Parathyroid adenoma (tissue), 2 donors: ENCODE results near the gene DYSF.
A peak's percentile ranks its signal among the peaks of the same experiment; 100 is the strongest.
"Not testable (repeated sequence)": the region's sequence is repeated elsewhere in the genome, so short reads cannot be mapped to it uniquely, and the experiment has no call there.

Experiments
- H2AFZ ChIP-seq: fragments of 300-600 bp; sonication (generic); one replicate; pipeline ENCODE4 v1.7.0; 2017; ENCODE audit warnings: antibody characterized with exemption, mild to moderate bottlenecking
- H3K27ac ChIP-seq: fragments of 300-600 bp; sonication (generic); one replicate; pipeline ENCODE4 v1.7.0; 2017
- H3K27me3 ChIP-seq: fragments of 300-600 bp; sonication (generic); one replicate; pipeline ENCODE4 v1.7.0; 2017; ENCODE audit warnings: low read length; ENCODE audit not compliant: control insufficient read depth, insufficient read depth
- H3K36me3 ChIP-seq: fragments of 300-600 bp; sonication (generic); one replicate; pipeline ENCODE4 v1.7.0; 2017; ENCODE audit warnings: low read length; ENCODE audit not compliant: control insufficient read depth, insufficient read depth
- H3K4me1 ChIP-seq: fragments of 300-600 bp; sonication (generic); one replicate; pipeline ENCODE4 v1.7.0; 2017; ENCODE audit warnings: control low read depth
- H3K4me2 ChIP-seq: fragments of 300-600 bp; sonication (generic); one replicate; pipeline ENCODE4 v1.7.0; 2017; ENCODE audit warnings: low read length
- H3K4me3 ChIP-seq: fragments of 300-600 bp; sonication (generic); one replicate; pipeline ENCODE4 v1.7.0; 2017; ENCODE audit warnings: low read depth, low read length
- H3K79me2 ChIP-seq: fragments of 300-600 bp; sonication (generic); one replicate; pipeline ENCODE4 v1.7.0; 2017; ENCODE audit warnings: control low read depth
- H3K9ac ChIP-seq: fragments of 300-600 bp; sonication (generic); one replicate; pipeline ENCODE4 v1.7.0; 2017; ENCODE audit warnings: mild to moderate bottlenecking
- H3K9me3 ChIP-seq: fragments of 300-600 bp; sonication (generic); one replicate; pipeline ENCODE4 v1.7.0; 2017; ENCODE audit warnings: low read length; ENCODE audit not compliant: control insufficient read depth
- TF ChIP-seq, protein P1 (sequence below): fragments of 300-600 bp; sonication (generic); IDR thresholded peaks from one replicate; pipeline ENCODE4 v1.7.0; 2017; ENCODE audit warnings: antibody characterized with exemption, mild to moderate bottlenecking
- donor health status: primary hyperparathyroidism.

DYSF gene

DNA sequence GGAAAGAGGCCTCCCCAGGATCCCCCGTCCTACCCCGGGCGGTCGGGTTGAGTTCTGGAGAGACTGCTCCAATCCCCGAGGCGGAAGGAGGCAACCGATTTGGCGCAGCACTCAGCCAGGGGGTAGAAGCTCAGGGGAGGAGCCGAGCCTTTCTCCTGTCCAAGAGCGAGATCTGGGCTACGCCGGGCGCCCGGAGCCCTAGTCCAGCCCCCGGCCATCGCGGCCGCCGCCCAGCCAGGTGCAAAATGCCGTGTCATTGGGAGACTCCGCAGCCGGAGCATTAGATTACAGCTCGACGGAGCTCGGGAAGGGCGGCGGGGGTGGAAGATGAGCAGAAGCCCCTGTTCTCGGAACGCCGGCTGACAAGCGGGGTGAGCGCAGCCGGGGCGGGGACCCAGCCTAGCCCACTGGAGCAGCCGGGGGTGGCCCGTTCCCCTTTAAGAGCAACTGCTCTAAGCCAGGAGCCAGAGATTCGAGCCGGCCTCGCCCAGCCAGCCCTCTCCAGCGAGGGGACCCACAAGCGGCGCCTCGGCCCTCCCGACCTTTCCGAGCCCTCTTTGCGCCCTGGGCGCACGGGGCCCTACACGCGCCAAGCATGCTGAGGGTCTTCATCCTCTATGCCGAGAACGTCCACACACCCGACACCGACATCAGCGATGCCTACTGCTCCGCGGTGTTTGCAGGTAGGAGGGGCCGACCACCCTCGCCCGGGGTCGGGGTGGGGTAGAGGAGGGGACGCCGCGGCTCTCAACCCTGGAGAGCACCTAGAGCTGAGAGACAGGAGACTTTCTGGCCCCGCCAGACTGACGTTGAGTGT lies at the start of gene DYSF:
TSS of gene DYSF (plus strand) at position 158 of the 817 bp plus-strand sequence.
- peak within 1 kb of the TSS; percentile 35 for H3K4me3 ChIP-seq
- no peaks in the 10 kb centered on the region for H3K27me3 ChIP-seq
- no peaks in the 10 kb centered on the region for H3K36me3 ChIP-seq
- H3K4me2 ChIP-seq = peak within 1 kb of the TSS; percentile 62
- TF ChIP-seq, protein P1, sequence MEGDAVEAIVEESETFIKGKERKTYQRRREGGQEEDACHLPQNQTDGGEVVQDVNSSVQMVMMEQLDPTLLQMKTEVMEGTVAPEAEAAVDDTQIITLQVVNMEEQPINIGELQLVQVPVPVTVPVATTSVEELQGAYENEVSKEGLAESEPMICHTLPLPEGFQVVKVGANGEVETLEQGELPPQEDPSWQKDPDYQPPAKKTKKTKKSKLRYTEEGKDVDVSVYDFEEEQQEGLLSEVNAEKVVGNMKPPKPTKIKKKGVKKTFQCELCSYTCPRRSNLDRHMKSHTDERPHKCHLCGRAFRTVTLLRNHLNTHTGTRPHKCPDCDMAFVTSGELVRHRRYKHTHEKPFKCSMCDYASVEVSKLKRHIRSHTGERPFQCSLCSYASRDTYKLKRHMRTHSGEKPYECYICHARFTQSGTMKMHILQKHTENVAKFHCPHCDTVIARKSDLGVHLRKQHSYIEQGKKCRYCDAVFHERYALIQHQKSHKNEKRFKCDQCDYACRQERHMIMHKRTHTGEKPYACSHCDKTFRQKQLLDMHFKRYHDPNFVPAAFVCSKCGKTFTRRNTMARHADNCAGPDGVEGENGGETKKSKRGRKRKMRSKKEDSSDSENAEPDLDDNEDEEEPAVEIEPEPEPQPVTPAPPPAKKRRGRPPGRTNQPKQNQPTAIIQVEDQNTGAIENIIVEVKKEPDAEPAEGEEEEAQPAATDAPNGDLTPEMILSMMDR = no peak
- no peaks in the 10 kb centered on the region for H3K79me2 ChIP-seq
- H3K9me3 ChIP-seq = no peaks in the 10 kb centered on the region
- H3K27ac ChIP-seq = no peak within 1 kb of the TSS
- no peak within 1 kb of the TSS for H3K9ac ChIP-seq
- H3K4me1 ChIP-seq = no peaks in the 10 kb centered on the region
- peak within 1 kb of the TSS; percentile 79 for H2AFZ ChIP-seq

DNA sequence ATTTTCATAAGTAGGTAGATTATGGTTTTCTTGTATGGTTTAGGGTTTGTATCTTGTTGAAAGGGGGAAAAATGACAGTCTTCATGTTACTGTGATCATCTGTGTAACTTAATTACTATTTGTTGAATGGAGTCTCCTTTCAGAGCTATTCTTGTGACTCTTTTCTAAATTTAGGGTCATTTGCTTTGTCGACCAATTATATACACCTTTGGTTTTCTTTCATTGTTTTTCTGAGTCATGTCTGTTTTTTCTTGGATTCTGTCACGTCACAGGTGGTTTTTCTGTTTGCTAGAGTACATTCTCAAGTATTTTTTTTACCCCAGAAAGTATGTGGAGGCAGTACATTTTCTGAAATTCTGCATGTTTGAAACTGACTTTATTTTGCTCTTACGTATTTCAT lies 43.8 kb upstream of the DYSF start:
- H3K36me3 ChIP-seq = no peaks in the 10 kb centered on the region
- no peak overlapping the region for H3K9ac ChIP-seq
- TF ChIP-seq, protein P1 = no peak
- no peak overlapping the region for H3K4me2 ChIP-seq
- H3K4me3 ChIP-seq = no peak overlapping the region
- no peak overlapping the region for H3K27ac ChIP-seq
- no peak overlapping the region for H2AFZ ChIP-seq
- no peaks in the 10 kb centered on the region for H3K79me2 ChIP-seq
- H3K4me1 ChIP-seq = no peaks in the 10 kb centered on the region
- no peaks in the 10 kb centered on the region for H3K9me3 ChIP-seq
- no peaks in the 10 kb centered on the region for H3K27me3 ChIP-seq

DNA sequence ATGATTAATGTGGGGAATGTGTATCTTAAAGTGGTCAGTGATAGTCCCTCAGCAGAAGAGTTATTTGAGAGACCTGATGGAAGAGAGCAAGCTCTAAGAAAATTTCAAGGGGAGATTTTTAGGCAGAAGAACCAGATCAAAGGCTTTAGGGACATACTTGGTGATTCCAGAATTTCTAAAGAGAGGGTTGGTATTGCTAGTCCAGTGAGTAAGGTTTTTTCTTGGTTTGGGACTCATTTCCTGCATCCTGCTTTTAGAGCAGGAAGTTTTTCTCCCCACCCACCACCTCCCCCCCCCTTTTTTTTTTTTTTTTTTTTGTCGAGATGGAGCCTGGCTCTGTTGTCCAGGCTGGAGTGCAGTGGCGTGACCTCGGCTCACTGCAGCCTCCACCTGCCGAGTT lies 42.7 kb upstream of the DYSF start:
- H2AFZ ChIP-seq = no peak overlapping the region
- TF ChIP-seq, protein P1 = no peak
- no peak overlapping the region for H3K4me3 ChIP-seq
- H3K27ac ChIP-seq = no peak overlapping the region
- H3K4me1 ChIP-seq = no peaks in the 10 kb centered on the region
- no peaks in the 10 kb centered on the region for H3K79me2 ChIP-seq
- H3K4me2 ChIP-seq = no peak overlapping the region
- H3K36me3 ChIP-seq = no peaks in the 10 kb centered on the region
- no peaks in the 10 kb centered on the region for H3K9me3 ChIP-seq
- no peak overlapping the region for H3K9ac ChIP-seq
- H3K27me3 ChIP-seq = no peaks in the 10 kb centered on the region

DNA sequence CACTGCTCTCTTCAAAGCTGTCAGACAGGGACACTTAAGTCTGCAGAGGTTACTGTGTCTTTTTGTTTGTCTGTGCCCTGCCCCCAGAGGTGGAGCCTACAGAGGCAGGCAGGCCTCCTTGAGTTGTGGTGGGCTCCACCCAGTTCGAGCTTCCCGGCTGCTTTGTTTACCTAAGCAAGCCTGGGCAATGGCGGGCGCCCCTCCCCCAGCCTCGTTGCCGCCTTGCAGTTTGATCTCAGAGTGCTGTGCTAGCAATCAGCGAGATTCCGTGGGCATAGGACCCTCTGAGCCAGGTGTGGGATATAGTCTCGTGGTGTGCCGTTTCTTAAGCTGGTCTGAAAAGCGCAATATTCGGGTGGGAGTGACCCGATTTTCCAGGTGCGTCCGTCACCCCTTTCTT lies 36.5 kb upstream of the DYSF start:
- not testable (repeated sequence) for H3K4me3 ChIP-seq, H3K79me2 ChIP-seq, H3K36me3 ChIP-seq, H3K9ac ChIP-seq, H3K4me1 ChIP-seq, H2AFZ ChIP-seq, H3K4me2 ChIP-seq, H3K9me3 ChIP-seq, H3K27me3 ChIP-seq
- peak overlapping the region; percentile 67 for H3K27ac ChIP-seq

DNA sequence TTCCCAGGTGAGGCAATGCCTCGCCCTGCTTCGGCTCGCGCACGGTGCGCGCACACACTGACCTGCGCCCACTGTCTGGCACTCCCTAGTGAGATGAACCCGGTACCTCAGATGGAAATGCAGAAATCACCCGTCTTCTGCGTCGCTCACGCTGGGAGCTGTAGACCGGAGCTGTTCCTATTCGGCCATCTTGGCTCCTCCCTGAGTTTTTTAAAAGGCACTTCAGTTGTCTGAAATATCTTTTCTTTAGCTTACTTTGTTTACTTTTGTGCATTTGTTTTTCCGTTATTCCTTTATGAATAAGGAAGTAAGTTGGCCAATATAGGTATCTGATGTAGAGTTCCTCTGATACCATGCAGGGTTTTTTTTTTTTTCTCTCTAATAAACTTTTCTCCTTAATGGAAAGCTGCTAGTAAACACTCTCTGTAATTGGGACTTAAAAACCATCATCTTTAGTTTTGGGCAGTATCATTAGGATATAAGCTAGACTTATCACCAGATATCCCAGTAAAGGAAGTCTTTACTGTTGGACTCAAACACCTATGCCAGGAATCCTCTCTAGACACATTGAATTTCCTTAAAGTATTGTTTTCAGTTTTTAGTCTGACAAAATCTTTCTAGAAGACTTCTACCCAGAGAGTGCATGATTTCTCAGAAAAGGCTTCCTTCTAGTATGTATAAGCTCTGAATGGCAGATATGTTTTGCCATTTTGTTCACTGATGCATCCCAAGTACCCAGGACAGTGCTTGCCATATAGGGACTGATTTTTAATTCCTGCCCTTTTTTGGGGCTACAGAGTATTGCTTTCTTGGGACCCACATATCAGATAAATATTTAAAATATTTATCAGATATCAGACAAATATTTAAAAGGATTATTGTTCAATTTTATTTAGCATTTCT lies 35.8 kb upstream of the DYSF start:
- TF ChIP-seq, protein P1 = no peak
- Histone ChIP-seq H3K79me2 (no peaks in the 10 kb centered on the region), H3K9ac (no peak overlapping the region), H3K4me2 (peak overlapping the region; percentile 17), H3K27me3 (no peaks in the 10 kb centered on the region), H3K27ac (peak overlapping the region; percentile 67), H3K4me1 (peaks cover 4% of the 10 kb centered on the region), H2AFZ (peak overlapping the region; percentile 35), H3K36me3 (no peaks in the 10 kb centered on the region), H3K9me3 (no peaks in the 10 kb centered on the region), H3K4me3 (no peak overlapping the region)
